Right lobe of liver (tissue), 4 donors: Measurements from ENCODE around the gene NATD1.

Experiments used
- CTCF ChIP-seq, 4 donors: fragments of 200-600 bp in 3 of 4; fragments of 450-650 bp in 1 of 4; IDR thresholded peaks; one replicate each; pipeline versions ENCODE4 v1.5.1 to v1.8.0; 2016 to 2022; ENCODE audit warnings: antibody characterized with exemption in 4 of 4, mild to moderate bottlenecking in 2 of 4
- POLR2A ChIP-seq: fragments of 450-650 bp; IDR thresholded peaks from one replicate; pipeline ENCODE4 v1.6.1; 2017; ENCODE audit warnings: antibody characterized with exemption, mild to moderate bottlenecking
- donor health status: DM: no; HTN: no; CAD: no.
- donor health status: DM: no; HTN: no; CAD: no.
- donor health status: DM: no; HTN: yes; CAD: no.

GRCh38 chr17:21202512-21202911 is 50.7 kb downstream of the NATD1 start:
- TF ChIP-seq CTCF (IDR thresholded peaks at IDR 0.05) (no peak), POLR2A (no peak)
